T-helper 2 cell treated with Interferon-gamma antibody and Interleukin-4, amounts not matched to agents 5 μg/mL and 100 μg/mL, for 36 hours (primary cell): ENCODE measurements around the gene FOXD4.
"Not testable (repeated sequence)": the region's sequence is repeated elsewhere in the genome, so short reads cannot be mapped to it uniquely, and the experiment has no call there.

Experiments used
- DNase-seq: peaks from one replicate; pipeline ENCODE4 v3.0.0; 2021; ENCODE audit warnings: low spot score
- H3K27ac Mint-ChIP-seq: one replicate; pipeline ENCODE4 v1.8.0; 2021; ENCODE audit warnings: mild to moderate bottlenecking, mixed read lengths
- H3K27me3 Mint-ChIP-seq: one replicate; pipeline ENCODE4 v1.8.0; 2021; ENCODE audit warnings: low read depth, mixed read lengths
- H3K36me3 Mint-ChIP-seq: one replicate; pipeline ENCODE4 v1.8.0; 2021; ENCODE audit warnings: low read depth, mixed read lengths
- H3K4me1 Mint-ChIP-seq: one replicate; pipeline ENCODE4 v1.8.0; 2021; ENCODE audit warnings: low read depth, mixed read lengths
- H3K4me3 Mint-ChIP-seq: one replicate; pipeline ENCODE4 v1.8.0; 2022; ENCODE audit warnings: mild to moderate bottlenecking, moderate library complexity, mixed read lengths
- H3K9me3 Mint-ChIP-seq: one replicate; pipeline ENCODE4 v1.8.0; 2021; ENCODE audit warnings: mixed read lengths

Gene FOXD4

DNA sequence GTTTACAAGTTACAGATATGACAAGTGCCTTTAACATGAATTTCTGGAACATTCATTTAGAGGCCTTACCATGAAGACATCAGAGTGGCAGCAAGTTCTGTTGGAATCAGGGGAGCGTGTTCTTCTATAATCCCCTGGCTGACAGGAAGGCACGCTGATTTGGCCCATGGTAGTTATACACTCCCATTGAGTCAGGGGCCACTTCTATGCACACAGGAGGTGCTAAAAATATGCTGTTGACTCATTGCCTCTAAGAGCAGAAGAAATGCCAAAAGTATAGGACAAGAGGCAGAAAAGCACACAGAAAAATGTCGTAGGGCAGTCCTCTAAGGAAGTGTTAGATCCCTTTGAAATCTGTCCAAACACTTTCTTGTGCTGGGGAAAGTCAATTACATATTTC is 39.9 kb downstream of the FOXD4 start:
- not testable (repeated sequence) for H3K4me1 Mint-ChIP-seq, H3K4me3 Mint-ChIP-seq, DNase-seq, H3K27ac Mint-ChIP-seq, H3K36me3 Mint-ChIP-seq, H3K9me3 Mint-ChIP-seq
- peaks cover 31% of the 10 kb centered on the region for H3K27me3 Mint-ChIP-seq

DNA sequence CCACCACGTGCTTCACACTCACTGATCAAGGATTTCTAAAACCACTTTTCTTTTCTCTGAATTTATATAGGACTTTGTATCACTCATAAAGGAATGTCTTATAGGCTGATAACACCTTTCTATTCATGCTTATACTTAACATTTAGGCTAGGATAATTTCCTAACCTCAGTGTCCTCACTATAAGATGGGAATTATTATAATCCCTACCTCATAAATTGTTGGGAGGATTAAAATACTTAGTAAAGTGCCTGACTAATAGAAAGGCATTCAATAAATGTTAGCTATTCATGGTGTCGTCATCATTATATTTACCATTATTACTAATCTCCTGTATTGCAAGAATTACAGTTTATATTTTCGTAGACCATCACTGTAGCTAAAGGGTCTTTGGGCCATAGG is 41.8 kb downstream of the FOXD4 start:
- not testable (repeated sequence) for H3K9me3 Mint-ChIP-seq, H3K36me3 Mint-ChIP-seq
- H3K27me3 Mint-ChIP-seq: peaks cover 31% of the 10 kb centered on the region

DNA sequence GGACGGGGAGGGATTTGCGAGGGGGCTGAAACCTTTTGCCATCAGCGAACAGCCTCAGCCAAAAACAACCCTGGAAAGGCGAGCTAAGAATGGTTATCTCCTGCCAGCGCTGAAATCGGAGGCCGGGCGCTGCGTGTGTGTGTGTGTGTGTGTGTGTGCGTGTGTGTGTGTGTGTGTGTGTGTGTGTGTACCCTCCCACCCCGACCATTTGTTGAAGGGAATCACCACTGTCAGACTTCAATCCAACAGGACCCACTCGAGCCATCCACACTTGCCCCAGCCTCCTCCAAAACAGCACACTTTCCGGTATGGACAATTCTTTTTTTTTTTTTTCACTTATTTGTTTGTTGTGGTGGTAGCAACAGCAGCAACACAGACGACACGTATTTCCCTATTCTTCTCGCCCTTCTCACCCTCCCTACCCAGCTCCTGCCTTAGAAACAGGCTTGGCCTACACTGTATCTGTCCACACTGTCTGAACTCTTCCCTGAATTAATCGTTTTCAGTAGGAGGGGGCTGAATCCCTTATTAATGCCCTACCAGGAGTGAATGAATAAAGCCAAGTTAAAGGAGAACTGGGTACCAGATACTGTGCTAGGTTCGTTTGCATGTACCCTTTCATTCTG is 44.2 kb downstream of the FOXD4 start:
- H3K4me3 Mint-ChIP-seq: peak overlapping the region; percentile 52
- H3K27ac Mint-ChIP-seq, DNase-seq, H3K4me1 Mint-ChIP-seq, H3K36me3 Mint-ChIP-seq, H3K9me3 Mint-ChIP-seq: not testable (repeated sequence)
- H3K27me3 Mint-ChIP-seq: peaks cover 27% of the 10 kb centered on the region

More for the DNA sequence above, 41.8 kb downstream of the FOXD4 start:
- DNase-seq, H3K4me3 Mint-ChIP-seq, H3K4me1 Mint-ChIP-seq, H3K27ac Mint-ChIP-seq: not testable (repeated sequence)

DNA sequence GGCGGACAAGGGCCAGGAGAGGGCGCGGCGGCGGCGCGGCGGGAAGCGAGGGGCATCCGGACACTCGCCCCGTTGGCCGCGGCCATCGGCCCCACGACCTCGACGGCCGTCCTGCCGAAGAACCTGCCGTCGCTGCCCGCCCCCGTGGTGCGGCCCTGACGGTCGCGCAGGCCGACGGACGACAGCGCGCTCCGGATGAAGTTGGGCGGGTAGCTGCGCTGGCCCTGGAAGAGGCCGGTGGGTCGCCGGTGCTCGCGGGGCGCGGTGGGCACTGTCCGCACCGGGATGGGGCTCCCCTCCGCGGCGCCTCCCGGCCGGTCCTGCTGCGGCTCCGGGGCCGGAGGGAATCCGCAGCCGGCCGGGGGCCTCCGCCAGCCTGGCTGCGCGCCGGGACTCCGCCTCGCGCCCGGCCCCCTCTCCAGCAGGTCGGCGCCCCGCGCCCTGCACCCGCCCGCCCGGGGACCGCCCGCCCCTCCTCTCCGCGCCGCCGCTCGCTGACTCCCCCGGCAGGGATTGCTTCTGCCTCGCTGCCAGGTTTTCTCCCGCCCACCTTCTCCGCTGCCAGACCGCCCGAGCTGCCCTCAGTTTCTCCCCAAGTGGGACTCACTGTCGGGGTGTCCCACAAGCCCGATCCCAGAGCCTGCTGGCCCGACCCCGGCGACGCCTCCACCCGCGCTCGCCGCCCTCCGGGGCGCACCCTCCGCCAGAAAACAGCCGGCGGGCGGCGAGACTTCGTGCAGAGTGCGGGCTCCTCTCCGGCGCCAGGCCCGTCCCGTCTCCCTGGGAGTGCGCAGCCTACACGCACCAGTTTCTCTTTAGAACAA is 44.9 kb downstream of the FOXD4 start:
- H3K4me1 Mint-ChIP-seq, H3K9me3 Mint-ChIP-seq, DNase-seq, H3K36me3 Mint-ChIP-seq, H3K27ac Mint-ChIP-seq: not testable (repeated sequence)
- peaks cover 27% of the 10 kb centered on the region for H3K27me3 Mint-ChIP-seq
- H3K4me3 Mint-ChIP-seq: peak overlapping the region; percentile 52
